HEK293T (cell line): ENCODE results near the gene MRPS23.

ENCODE experiments used
- BHLHE40 ChIP-seq: fragments of 450-650 bp; IDR thresholded peaks from 2 replicates; pipeline ENCODE4 v1.6.1; 2016; ENCODE audit warnings: mild to moderate bottlenecking, moderate library complexity, borderline replicate concordance
- FOXM1 ChIP-seq: fragments of 450-650 bp; IDR thresholded peaks from 2 replicates; pipeline ENCODE4 v1.6.1; 2017; ENCODE audit warnings: mild to moderate bottlenecking, borderline replicate concordance

- no peak for TF ChIP-seq BHLHE40
- no peak for TF ChIP-seq FOXM1
These were observed 14.4 kb downstream of the MRPS23 start for GRCh38 chr17:57835333-57835900.
